Neuronal stem cell (in vitro differentiated cells): ENCODE data around the gene CCDC86.

ENCODE experiments used
- DNase-seq: peaks from one replicate; pipeline ENCODE4 v3.0.0-alpha.2; 2013; ENCODE audit warnings: low spot score
- H2AFZ ChIP-seq: one replicate; pipeline ENCODE4 v1.6.1; 2013; ENCODE audit warnings: mild to moderate bottlenecking, low read length, inconsistent platforms
- H2AK5ac ChIP-seq: 2 replicates; pipeline ENCODE4 v1.6.1; 2013; ENCODE audit warnings: low read depth, mild to moderate bottlenecking, inconsistent platforms, low read length, moderate library complexity, mixed read lengths
- H2BK120ac ChIP-seq: 2 replicates; pipeline ENCODE4 v1.6.1; 2013; ENCODE audit warnings: low read depth, mild to moderate bottlenecking, inconsistent platforms, low read length, moderate library complexity, mixed read lengths
- H2BK12ac ChIP-seq: one replicate; pipeline ENCODE4 v1.6.1; 2013; ENCODE audit warnings: low read length, inconsistent platforms
- H2BK15ac ChIP-seq: 2 replicates; pipeline ENCODE4 v1.6.1; 2013; ENCODE audit warnings: mild to moderate bottlenecking, low read length, inconsistent platforms, mixed read lengths
- H2BK5ac ChIP-seq: one replicate; pipeline ENCODE4 v1.6.1; 2013; ENCODE audit warnings: inconsistent platforms, mild to moderate bottlenecking, low read length, moderate library complexity
- H3K14ac ChIP-seq: one replicate; pipeline ENCODE4 v1.6.1; 2013; ENCODE audit warnings: low read length, inconsistent platforms
- H3K18ac ChIP-seq: 2 replicates; pipeline ENCODE4 v1.6.1; 2013; ENCODE audit warnings: low read length, inconsistent platforms
- H3K23ac ChIP-seq: 2 replicates; pipeline ENCODE4 v1.6.1; 2013; ENCODE audit warnings: low read depth, mild to moderate bottlenecking, mixed read lengths, low read length, inconsistent platforms; ENCODE audit not compliant: poor library complexity
- H3K27ac ChIP-seq: replicated peaks from 3 replicates; pipeline ENCODE4 v1.5.1; 2013; ENCODE audit warnings: low read length, inconsistent platforms
- H3K27me3 ChIP-seq, 3 experiments: 2 replicates each; pipeline ENCODE4 v1.6.1; 2013; ENCODE audit warnings: low read length in 3 of 3, mild to moderate bottlenecking in 2 of 3, inconsistent platforms in 1 of 3, low read depth in 1 of 3, mixed read lengths in 1 of 3, moderate library complexity in 1 of 3; ENCODE audit not compliant: control insufficient read depth in 3 of 3, insufficient read depth in 3 of 3
- H3K36me3 ChIP-seq, 2 donors: replicated peaks in 1 of 2; 2 replicates each; pipeline ENCODE4 v1.6.1; 2013; ENCODE audit warnings: low read length in 2 of 2; ENCODE audit not compliant: control insufficient read depth in 2 of 2, insufficient read depth in 2 of 2
- H3K4ac ChIP-seq: 2 replicates; pipeline ENCODE4 v1.6.1; 2013; ENCODE audit warnings: inconsistent platforms, mild to moderate bottlenecking, low read length, moderate library complexity
- H3K4me1 ChIP-seq, 2 donors: 1 replicate in 1 of 2; 2 replicates in 1 of 2; pipeline ENCODE4 v1.6.1; 2013; ENCODE audit warnings: low read length in 2 of 2, low read depth in 1 of 2; ENCODE audit not compliant: control insufficient read depth in 2 of 2, insufficient read depth in 1 of 2
- H3K4me2 ChIP-seq: one replicate; pipeline ENCODE4 v1.6.1; 2013; ENCODE audit warnings: mild to moderate bottlenecking, low read length, inconsistent platforms; ENCODE audit not compliant: insufficient read depth, poor library complexity, severe bottlenecking
- H3K4me3 ChIP-seq, 2 donors: 2 replicates each; pipeline ENCODE4 v1.5.1; 2013; ENCODE audit warnings: low read length in 2 of 2, mild to moderate bottlenecking in 2 of 2, inconsistent platforms in 1 of 2, moderate library complexity in 1 of 2
- H3K79me1 ChIP-seq: one replicate; pipeline ENCODE4 v1.6.1; 2013; ENCODE audit warnings: low read depth, mild to moderate bottlenecking, inconsistent platforms, low read length, moderate library complexity
- H3K9ac ChIP-seq: one replicate; pipeline ENCODE4 v1.6.1; 2013; ENCODE audit warnings: mild to moderate bottlenecking, low read depth, low read length, inconsistent platforms; ENCODE audit not compliant: poor library complexity
- H3K9me3 ChIP-seq, 2 donors: replicated peaks in 1 of 2; 2 replicates each; pipeline versions ENCODE3 to v1.6.1; 2013; ENCODE audit warnings: low read length in 2 of 2, mild to moderate bottlenecking in 2 of 2, inconsistent platforms in 1 of 2, low read depth in 1 of 2, mixed read lengths in 1 of 2, moderate library complexity in 1 of 2; ENCODE audit not compliant: control insufficient read depth in 2 of 2, insufficient read depth in 1 of 2
- H4K8ac ChIP-seq: one replicate; pipeline ENCODE4 v1.6.1; 2013; ENCODE audit warnings: low read depth, mild to moderate bottlenecking, inconsistent platforms, low read length, moderate library complexity
- H4K91ac ChIP-seq: one replicate; pipeline ENCODE4 v1.6.1; 2013; ENCODE audit warnings: low read length, low read depth, mild to moderate bottlenecking, inconsistent platforms; ENCODE audit not compliant: poor library complexity
- WGBS, 2 donors: extraction: QIAGEN DNeasy Blood & Tissue Kit; methylation state at CpG; one replicate each; pipeline ENCODE4 v1.1.7; 2013; ENCODE audit warnings: missing lambda C conversion rate in 2 of 2, mixed read lengths in 1 of 2; ENCODE audit not compliant: insufficient read length in 2 of 2, insufficient replicate concordance in 1 of 2; ENCODE audit errors: extremely low coverage in 2 of 2; 5-methylcytosine and 5-hydroxymethylcytosine counted together

Gene CCDC86

DNA sequence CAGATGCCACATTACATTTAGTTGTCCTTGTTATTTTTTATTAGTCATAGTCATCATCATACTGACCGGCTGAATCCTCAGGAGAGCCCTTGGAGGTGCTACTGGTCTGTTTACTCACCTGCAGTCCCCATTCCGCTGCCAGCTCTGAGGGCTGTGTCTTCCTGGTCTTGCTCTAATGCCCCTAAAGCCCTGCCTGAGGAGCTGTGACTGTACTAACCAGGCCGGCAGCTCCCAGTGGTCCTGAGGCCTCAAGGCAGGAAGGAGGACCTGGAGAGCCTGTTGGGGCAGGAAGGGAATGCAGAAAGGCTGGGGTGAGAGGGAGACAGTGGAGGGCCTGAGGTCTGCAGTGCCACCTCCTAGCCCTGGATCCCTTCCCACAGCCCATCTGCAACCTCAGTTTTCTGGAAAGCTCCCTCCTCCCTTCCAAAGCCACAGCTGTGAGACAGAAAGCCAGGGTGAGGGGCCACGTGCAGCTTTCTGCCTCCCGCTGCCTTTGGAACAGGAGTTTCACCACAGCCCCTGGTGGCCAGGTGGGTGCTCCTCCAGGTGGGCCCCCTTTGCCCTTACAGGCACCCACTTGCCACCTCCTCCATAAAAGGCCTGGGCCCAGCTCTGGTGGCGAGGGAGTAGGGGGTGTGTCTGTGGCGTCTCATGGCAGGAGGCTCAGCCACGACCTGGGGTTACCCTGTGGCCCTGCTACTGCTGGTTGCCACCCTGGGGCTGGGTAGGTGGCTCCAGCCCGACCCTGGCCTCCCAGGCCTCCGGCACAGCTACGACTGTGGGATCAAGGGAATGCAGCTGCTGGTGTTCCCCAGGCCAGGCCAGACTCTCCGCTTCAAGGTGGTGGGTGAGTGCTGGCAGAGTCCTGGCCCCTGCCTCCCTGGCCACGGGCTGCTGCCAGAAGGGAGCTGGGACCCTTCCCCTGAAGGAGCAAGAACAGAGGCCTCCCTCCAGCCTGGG lies 25.3 kb downstream of the CCDC86 start, which contains the start of gene ZP1:
Gene ZP1, plus strand, starts transcription at position 632 of the 960 bp plus-strand sequence. Its CDS starts 20 bp downstream, at position 652.
- no CpG with 5 or more reads among the region's 13 CpGs for WGBS, 2 donors
- DNase-seq = no peak

DNA sequence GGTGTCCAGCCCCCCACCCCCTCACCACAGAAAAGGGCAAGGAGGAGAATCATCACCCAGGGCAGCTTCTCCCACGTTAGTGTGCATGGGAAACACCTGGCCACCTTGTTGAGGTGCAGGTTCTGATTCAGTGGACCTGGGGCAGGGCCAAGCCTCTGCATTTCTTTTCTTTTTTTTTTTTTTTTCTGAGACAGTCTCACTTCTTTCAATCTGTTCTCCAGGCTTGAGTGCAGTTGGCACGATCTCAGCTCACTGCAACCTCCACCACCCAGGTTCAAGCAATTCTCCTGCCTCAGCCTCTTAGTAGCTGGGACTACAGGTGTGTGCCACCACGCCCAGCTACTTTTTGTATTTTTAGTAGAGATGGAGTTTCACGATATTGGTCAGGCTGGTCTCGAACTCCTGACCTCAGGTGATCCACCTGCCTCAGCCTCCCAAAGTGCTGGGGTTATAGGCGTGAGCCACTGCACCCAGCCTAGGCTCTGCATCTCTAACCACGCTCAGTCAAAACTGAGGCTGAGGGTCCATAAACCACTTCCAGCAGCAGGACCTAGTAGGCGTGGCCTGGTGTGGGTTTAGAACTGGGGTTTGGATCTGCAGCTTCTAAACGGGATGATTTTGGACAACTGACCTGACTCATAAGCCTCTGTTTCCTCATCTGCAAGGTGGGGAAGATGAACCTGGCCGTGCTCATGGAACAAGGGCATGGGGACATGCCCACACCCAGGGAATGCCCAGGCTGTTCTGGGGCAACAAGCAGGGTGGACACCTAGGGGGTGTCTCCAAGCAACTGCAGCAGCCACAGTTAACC lies 26.2 kb downstream of the CCDC86 start:
- H3K23ac ChIP-seq = no peak overlapping the region
- WGBS, 2 donors = no CpG with 5 or more reads among the region's 10 CpGs

More for the DNA sequence above, 25.3 kb downstream of the CCDC86 start, which contains the start of gene ZP1:
- Histone ChIP-seq H3K4me1 (no peaks in the 10 kb centered on the region), H3K4me3 (peak within 1 kb of the TSS in 1 of 2 donors; percentile 41), H2BK15ac (peak within 1 kb of the TSS; percentile 91), H3K27ac (no peak within 1 kb of the TSS), H2BK120ac (no peak within 1 kb of the TSS), H2AK5ac (peak within 1 kb of the TSS; percentile 95), H3K27me3 (peaks cover 0 to 5% (median 0%) of the 10 kb centered on the region in 3 experiments), H2AFZ (peak within 1 kb of the TSS; percentile 4), H3K4ac (no peak within 1 kb of the TSS), H3K18ac (peak within 1 kb of the TSS; percentile 29), H2BK12ac (no peak within 1 kb of the TSS), H2BK5ac (no peak within 1 kb of the TSS), H3K4me2 (no peak within 1 kb of the TSS), H3K14ac (no peak within 1 kb of the TSS), H3K36me3 (no peaks in the 10 kb centered on the region), H3K23ac (peak within 1 kb of the TSS; percentile 69), H3K9me3 (no peaks in the 10 kb centered on the region), H4K8ac (no peak within 1 kb of the TSS), H3K79me1 (no peaks in the 10 kb centered on the region), H3K9ac (no peak within 1 kb of the TSS), H4K91ac (no peak within 1 kb of the TSS)

DNA sequence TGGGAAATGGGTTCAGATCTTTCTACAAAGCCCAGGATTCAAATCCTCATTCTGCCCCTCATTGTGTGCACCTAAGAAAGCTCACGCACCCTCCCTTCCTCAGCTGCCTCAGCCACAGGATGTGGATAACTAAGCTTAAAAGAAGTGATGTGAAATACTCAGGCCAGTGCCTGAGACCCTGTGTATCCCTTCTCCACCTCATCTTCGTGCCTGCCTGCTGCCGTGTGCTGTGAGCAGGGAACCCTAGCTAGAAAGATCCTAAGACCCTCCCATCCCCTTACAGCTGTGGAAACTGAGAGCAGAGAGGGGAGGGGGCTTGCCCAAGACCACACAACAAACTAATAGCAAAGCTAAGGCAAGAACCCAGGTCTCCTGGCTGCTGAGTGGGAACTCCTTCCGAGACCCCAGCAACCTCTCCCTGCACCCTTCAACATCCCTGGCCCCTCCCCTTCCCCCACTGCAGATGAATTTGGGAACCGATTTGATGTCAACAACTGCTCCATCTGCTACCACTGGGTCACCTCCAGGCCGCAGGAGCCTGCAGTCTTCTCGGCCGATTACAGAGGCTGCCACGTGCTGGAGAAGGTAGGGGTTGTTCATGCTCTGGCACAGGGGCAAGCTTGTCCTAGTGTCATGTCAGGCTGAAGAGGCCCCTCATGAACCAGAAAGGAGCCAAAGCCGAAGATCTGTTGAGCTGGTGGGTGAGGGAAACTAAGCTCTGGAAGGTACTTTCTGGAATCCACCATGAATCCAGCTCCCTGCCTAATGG lies 27.0 kb downstream of the CCDC86 start:
- H4K91ac ChIP-seq = no peak overlapping the region
- peak overlapping the region; percentile 89 for H2AK5ac ChIP-seq
- no CpG with 5 or more reads among the region's 10 CpGs for WGBS, 2 donors
- H3K18ac ChIP-seq = no peak overlapping the region
- no peaks in the 10 kb centered on the region for H3K9me3 ChIP-seq
- no peak overlapping the region for H3K4me3 ChIP-seq
- no peak overlapping the region for H4K8ac ChIP-seq
- no peak overlapping the region for H3K27ac ChIP-seq
- H3K27me3 ChIP-seq = peaks cover 0 to 5% (median 0%) of the 10 kb centered on the region in 3 experiments
- H3K4me1 ChIP-seq = peaks cover 0 to 1% of the 10 kb centered on the region in 2 donors
- H3K36me3 ChIP-seq = no peaks in the 10 kb centered on the region
- H2BK12ac ChIP-seq = no peak overlapping the region
- no peak overlapping the region for H2BK5ac ChIP-seq
- no peak overlapping the region for H2BK15ac ChIP-seq
- no peak overlapping the region for H3K4me2 ChIP-seq
- H2BK120ac ChIP-seq = no peak overlapping the region
- no peak overlapping the region for H2AFZ ChIP-seq
- H3K79me1 ChIP-seq = no peaks in the 10 kb centered on the region
- no peak for DNase-seq
- H3K9ac ChIP-seq = no peak overlapping the region
- no peak overlapping the region for H3K14ac ChIP-seq
- H3K4ac ChIP-seq = no peak overlapping the region
- H3K23ac ChIP-seq = no peak overlapping the region

More for the DNA sequence above, 26.2 kb downstream of the CCDC86 start:
- Histone ChIP-seq H2BK15ac (peak overlapping the region; percentile 91), H2BK120ac (no peak overlapping the region), H2BK12ac (no peak overlapping the region), H4K91ac (no peak overlapping the region), H2BK5ac (no peak overlapping the region), H3K4me2 (no peak overlapping the region), H3K27me3 (peaks cover 0 to 5% (median 0%) of the 10 kb centered on the region in 3 experiments), H3K36me3 (no peaks in the 10 kb centered on the region), H3K4me1 (no peaks in the 10 kb centered on the region), H3K27ac (no peak overlapping the region), H3K9ac (no peak overlapping the region), H3K9me3 (no peaks in the 10 kb centered on the region), H2AFZ (no peak overlapping the region), H3K79me1 (no peaks in the 10 kb centered on the region), H3K14ac (no peak overlapping the region), H3K4me3 (peak overlapping the region in 1 of 2 donors; percentile 41), H2AK5ac (peak overlapping the region; percentile 95), H4K8ac (no peak overlapping the region), H3K18ac (no peak overlapping the region), H3K4ac (no peak overlapping the region)
- no peak for DNase-seq
